GM18505 (cell line): ENCODE measurements around the gene ARID5B.
A peak's percentile ranks its signal among the peaks of the same experiment; 100 is the strongest.

Experiments
- ATAC-seq: cut with Tn5 transposase; IDR thresholded peaks from one replicate; pipeline ENCODE4 v1.9.1; 2021; ENCODE audit not compliant: unreplicated experiment
- POLR2A ChIP-seq: IDR thresholded peaks from 4 replicates; pipeline ENCODE4 v1.6.1; 2011; ENCODE audit warnings: borderline replicate concordance; ENCODE audit not compliant: insufficient read depth, insufficient read length; ENCODE audit errors: extremely low read depth

The ARID5B gene

GRCh38 chr10:61904733-61905725 lies 3.5 kb downstream of the ARID5B start:
- peak; percentile 35 for ATAC-seq
- peak; percentile 16 for TF ChIP-seq POLR2A

DNA sequence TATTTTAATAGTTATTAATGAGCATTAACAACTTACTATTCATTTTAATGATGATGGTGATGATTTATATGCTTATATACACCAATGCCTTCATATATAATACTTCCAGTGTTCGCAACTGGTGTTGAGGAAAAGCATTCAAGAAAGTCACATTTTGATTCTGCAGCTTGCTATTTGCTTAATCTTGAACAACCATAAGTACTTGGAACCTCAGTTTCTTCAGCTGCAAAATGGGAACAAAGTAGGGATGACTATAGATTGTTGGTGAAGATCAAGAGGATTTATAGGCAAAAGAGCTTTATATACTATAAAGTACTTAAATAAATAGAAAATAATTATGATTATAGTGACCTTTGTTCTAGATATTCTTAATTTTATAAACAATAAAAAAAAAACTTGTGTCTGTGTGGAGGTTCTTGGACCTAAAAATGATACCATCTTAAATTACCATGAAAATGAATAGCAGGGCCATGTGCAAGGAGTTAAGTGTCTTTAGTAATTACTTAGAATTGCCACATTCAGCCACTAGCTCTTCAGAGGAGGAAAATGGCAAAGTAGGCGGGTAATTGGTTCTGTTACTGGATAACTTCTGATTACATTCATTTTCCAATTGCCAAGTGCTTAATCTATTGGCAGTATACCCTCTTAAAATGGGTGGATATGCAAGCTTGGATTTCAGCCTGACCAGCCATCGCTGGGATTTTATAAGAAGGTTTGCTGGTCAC lies 4.5 kb downstream of the ARID5B start:
- ATAC-seq, result no peak

GRCh38 chr10:61906562-61906901 lies 5.0 kb downstream of the ARID5B start:
- no peak for TF ChIP-seq POLR2A

More for the DNA sequence above, 4.5 kb downstream of the ARID5B start:
- TF ChIP-seq POLR2A, result no peak

DNA sequence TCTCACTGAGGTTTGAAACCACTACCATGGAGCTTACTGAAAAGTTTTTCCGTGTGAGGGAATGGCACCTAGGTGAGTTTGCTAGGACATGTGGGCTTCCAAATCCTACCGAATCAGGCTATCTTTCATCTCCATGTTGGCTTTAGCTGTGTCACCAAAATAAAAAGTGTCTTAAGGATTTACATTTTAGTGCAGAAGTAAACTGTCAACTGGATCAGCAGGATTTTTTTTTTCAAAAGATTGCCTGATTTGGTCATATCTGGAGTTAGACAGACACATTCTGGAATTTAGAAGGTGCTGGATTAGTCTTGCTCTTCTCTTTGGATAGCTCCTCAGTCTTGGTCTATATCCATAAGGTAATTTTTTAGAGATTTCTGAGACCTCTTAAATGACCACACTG lies 5.5 kb downstream of the ARID5B start:
- TF ChIP-seq POLR2A, result no peak
- ATAC-seq, result no peak

More at GRCh38 chr10:61906562-61906901, 5.0 kb downstream of the ARID5B start:
- no peak for ATAC-seq

DNA sequence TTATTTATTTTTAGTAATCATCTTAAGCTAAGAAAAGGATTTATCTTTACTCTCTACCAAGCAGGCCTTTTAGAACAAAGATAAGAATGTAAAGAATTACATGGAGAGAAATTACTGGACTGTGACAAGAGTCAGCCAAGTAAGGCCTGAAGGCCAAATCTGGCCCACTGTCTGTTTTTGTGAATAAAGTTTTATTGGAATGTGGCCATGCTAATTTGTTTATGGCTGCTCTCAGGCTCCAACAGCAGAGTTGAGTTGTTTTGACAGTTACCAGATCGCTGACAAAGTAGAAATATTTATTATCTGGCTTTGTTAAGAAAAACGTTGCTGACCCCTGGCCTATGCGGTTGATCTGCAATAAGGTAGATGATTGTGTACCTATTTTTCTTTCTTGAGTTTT lies 6.1 kb downstream of the ARID5B start:
- TF ChIP-seq POLR2A, result no peak
- ATAC-seq, result no peak

DNA sequence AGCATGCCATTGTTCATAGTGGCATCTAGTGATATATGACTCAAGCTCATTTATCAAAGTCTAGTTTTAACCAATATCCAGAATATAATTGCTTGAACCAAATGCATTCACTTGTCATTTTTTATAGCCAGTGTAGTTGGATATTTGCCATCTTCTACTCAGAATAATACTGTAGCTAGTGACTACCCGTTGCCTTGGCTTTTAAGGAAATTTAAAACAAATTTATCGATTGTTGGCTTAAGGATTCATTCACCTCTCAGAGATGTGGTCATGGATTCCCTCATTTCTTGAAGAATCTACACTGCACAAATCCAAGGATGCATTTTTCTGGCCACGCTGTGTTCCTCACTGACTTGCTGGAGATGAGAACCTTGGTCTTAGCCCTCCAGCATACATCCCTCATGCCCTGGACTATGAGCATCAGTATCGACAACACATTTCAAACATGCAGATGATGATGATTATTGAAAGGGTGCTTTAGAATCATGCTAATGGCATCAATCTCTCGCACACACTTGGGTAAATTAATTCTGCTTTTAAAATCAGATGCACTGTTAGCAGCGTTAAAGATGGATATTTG lies 8.8 kb downstream of the ARID5B start:
- ATAC-seq, result no peak
- no peak for TF ChIP-seq POLR2A

DNA sequence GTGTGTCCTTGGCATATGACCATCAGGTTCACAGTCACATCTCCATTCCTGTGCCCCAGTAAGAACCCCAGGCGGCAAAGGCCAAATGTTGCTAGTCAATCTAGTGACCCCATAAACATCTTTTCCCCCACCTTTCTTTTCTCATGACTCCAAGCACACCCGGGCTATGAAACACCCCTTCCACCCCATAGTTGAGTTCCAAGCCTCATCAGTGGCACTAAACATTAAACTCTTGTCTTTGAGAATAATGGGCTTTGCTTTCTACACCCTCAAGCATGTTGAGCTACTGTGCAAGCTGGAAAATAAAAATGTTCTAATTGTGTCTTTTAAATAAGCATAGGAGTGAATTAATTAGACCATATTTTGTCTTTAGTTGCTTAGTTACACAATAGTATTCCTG lies 9.4 kb downstream of the ARID5B start:
- no peak for TF ChIP-seq POLR2A
- no peak for ATAC-seq

DNA sequence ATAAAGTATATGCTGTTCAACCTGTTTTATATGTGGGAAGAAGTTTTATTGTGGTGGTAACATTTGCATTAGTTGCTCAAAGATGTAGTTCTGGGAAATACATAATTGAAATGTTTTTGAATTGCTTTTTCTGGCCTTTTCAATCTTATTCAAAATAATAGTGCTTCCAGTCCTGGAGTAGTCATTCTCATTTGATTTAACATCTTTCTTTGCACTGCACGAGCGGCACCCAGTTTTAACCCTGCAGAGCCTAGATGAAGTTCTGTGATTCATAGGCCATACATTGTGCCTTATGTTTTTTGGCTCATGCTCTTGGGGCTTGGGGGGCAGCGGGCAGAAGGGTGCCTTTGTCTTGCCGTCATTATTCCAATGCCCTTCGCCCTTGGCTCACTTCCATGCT lies 9.9 kb downstream of the ARID5B start:
- no peak for TF ChIP-seq POLR2A
- no peak for ATAC-seq

- no peak for ATAC-seq
Measured at GRCh38 chr10:61912981-61913380, 11.5 kb downstream of the ARID5B start.

GRCh38 chr10:61918140-61918539 lies 16.6 kb downstream of the ARID5B start:
- TF ChIP-seq POLR2A, result no peak
- no peak for ATAC-seq

More at GRCh38 chr10:61912981-61913380, 11.5 kb downstream of the ARID5B start:
- TF ChIP-seq POLR2A, result no peak

DNA sequence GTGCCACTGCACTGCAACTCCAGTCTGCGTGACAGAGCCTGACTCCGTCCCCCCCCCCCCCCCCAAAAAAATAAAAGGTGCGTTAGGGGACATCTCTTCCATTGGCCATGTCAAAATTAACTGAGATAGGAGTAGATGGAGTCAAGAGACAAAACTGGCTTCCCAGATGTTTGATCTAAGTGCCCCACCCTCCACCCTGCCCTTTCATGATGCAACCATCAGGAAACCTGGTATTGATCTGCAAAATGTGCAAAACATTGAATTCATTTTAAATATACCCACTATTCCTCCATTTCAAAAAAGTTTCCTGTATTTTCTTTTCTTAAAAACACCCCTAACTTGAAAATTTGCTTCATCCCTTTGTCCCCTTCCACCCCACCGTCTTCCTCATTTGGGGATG lies 17.5 kb downstream of the ARID5B start:
- TF ChIP-seq POLR2A, result no peak
- no peak for ATAC-seq

DNA sequence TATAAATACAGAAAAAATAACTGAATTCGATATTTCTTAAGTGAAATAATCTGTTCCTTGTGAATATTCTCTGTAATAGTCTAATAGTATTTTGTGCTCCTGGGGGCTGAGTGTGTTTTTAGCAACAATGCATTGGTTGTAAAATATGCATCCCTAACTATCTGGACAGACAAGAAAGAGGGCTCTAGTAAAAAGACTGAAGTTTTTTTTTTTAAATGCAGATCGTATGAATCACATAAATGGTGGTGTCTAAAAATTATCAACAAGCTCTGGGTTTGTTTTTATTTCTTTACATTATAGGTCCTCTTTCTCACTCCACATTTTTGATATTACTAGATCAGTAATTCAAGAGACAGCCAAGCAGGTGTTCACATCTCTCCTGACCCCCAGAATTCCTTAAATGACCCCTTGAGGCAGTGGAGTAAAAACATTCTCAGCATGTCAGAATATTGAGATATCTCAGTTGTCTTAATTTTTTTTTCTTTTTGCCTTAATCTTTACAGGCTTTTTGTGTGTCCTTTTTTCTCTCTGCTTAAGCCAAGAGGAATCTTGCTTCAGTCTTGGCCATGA lies 18.2 kb downstream of the ARID5B start:
- TF ChIP-seq POLR2A, result no peak
- ATAC-seq, result no peak

DNA sequence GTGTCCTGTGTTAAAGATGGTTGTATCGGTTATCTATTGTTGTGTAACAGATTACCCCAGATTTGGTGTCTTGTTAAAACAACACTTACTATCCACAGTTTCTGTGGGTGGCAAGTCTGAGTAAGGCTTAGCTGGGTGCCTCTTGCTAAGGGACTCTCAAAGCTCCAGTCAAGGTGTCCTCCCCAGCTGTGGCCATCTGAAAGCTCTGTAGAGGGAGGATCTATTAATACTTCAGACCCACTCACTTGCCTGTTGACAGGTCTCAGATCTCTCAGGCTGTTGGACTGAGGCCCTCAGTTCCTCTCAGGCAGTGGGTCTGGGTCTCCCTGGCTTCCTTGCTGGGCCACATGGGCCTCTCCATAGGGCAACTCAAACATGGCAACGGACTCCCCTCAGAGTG lies 19.6 kb downstream of the ARID5B start:
- ATAC-seq, result no peak
- no peak for TF ChIP-seq POLR2A
